SKM-1 treated with dmso at 0.1 percent for 144 hours (cell line): Measurements from ENCODE around the gene CCDC117.
"Not testable (repeated sequence)": the region's sequence is repeated elsewhere in the genome, so short reads cannot be mapped to it uniquely, and the experiment has no call there.

Experiments
- DNase-seq: peaks from one replicate; lab custom pipeline; 2025; ENCODE audit not compliant: unreplicated experiment; lab: John Stamatoyannopoulos, UW

Gene CCDC117

GRCh38 chr22:28772633-28773460, at the start of gene CCDC117:
CCDC117 (plus strand) TSS chr22:28772695; CDS start chr22:28772850, 155 bp downstream.
- DNase-seq, result peak; percentile 95

- DNase-seq, result no peak
These were observed 44.5 kb upstream of the CCDC117 start for GRCh38 chr22:28728002-28728401.

- no peak for DNase-seq
These were observed 43.7 kb upstream of the CCDC117 start for GRCh38 chr22:28728621-28729313.

GRCh38 chr22:28730179-28730578, 42.3 kb upstream of the CCDC117 start:
- DNase-seq, result no peak

- no peak for DNase-seq
These were observed 38.1 kb upstream of the CCDC117 start for GRCh38 chr22:28734393-28734792.

GRCh38 chr22:28736301-28737155, 36.0 kb upstream of the CCDC117 start:
- no peak for DNase-seq

- no peak for DNase-seq
These were observed 34.8 kb upstream of the CCDC117 start for GRCh38 chr22:28737701-28738100.

GRCh38 chr22:28738876-28739275, 33.6 kb upstream of the CCDC117 start:
- not testable (repeated sequence) for DNase-seq

- DNase-seq, result no peak
These were observed 31.2 kb upstream of the CCDC117 start for GRCh38 chr22:28741200-28741784.

- DNase-seq, result peak; percentile 99
These were observed 30.5 kb upstream of the CCDC117 start, which contains the start of the genes CHEK2 and HSCB for GRCh38 chr22:28741785-28742561. CHEK2 (minus strand) TSS chr22:28741820; CDS start chr22:28734721, 7,099 bp downstream. HSCB (plus strand) TSS chr22:28742039; CDS start chr22:28742096, 57 bp downstream.

GRCh38 chr22:28742562-28742962, 29.9 kb upstream of the CCDC117 start:
- no peak for DNase-seq

- no peak for DNase-seq
These were observed 28.6 kb upstream of the CCDC117 start for GRCh38 chr22:28743852-28744251.

GRCh38 chr22:28750471-28750881, 22.0 kb upstream of the CCDC117 start:
- DNase-seq, result no peak

GRCh38 chr22:28754512-28754911, 18.0 kb upstream of the CCDC117 start:
- not testable (repeated sequence) for DNase-seq

GRCh38 chr22:28759861-28760560, 12.5 kb upstream of the CCDC117 start:
- no peak for DNase-seq

- DNase-seq, result no peak
These were observed 11.1 kb upstream of the CCDC117 start for GRCh38 chr22:28761449-28761755.

GRCh38 chr22:28762000-28762399, 10.5 kb upstream of the CCDC117 start:
- not testable (repeated sequence) for DNase-seq

GRCh38 chr22:28766628-28767027, 5.9 kb upstream of the CCDC117 start:
- no peak for DNase-seq

GRCh38 chr22:28768701-28769393, 3.6 kb upstream of the CCDC117 start:
- no peak for DNase-seq
